Panc1 (cell line): ENCODE data around the gene TAF5L. TPM values are rescaled to one million over a fixed set of nuclear protein-coding genes. Genes with fewer than 3 reads are reported as not detected.

Experiments used
- ATAC-seq: fragments of 200-7000 bp; cut with Tn5 transposase; 2 replicates; pipeline ENCODE4 v1.9.1; 2020; ENCODE audit warnings: mild to moderate bottlenecking, moderate library complexity
- BruUV-seq: library from RNA; stranded (reverse); fragments of 400-500 nt; replicated peaks from 2 replicates; lab custom pipeline; 2021; lab: Mats Ljungman, UMichigan
- CTCF ChIA-PET: fragments of 300-600 bp; sonication (Branson Sonifier 250); formaldehyde crosslinking; loops from one replicate; lab custom pipeline; 2022; ENCODE audit warnings: antibody characterized with exemption; lab: Charles Lee
- POLR2A ChIA-PET: fragments of 300-600 bp; sonication (Branson Sonifier 250); formaldehyde crosslinking; loops from one replicate; lab custom pipeline; 2022; ENCODE audit warnings: antibody characterized with exemption; lab: Charles Lee
- DNase-seq: peaks from one replicate; pipeline ENCODE4 v3.0.0-alpha.2; 2010; ENCODE audit warnings: low read depth, low spot score
- H3K27ac ChIP-seq: 2 replicates; pipeline ENCODE4 v1.5.1; 2011; ENCODE audit warnings: mild to moderate bottlenecking, low read length, inconsistent platforms
- H3K27me3 ChIP-seq: fragments of 200-500 bp; sonication (Bioruptor generic); 2 replicates; pipeline ENCODE4 v1.6.0; 2014; ENCODE audit warnings: low read length, inconsistent platforms; ENCODE audit not compliant: control insufficient read depth, insufficient read depth
- H3K36me3 ChIP-seq: fragments of 200-500 bp; sonication (Bioruptor generic); 2 replicates; pipeline ENCODE4 v1.5.1; 2014; ENCODE audit warnings: inconsistent platforms, mild to moderate bottlenecking, low read length, moderate library complexity; ENCODE audit not compliant: control insufficient read depth, insufficient read depth
- H3K4me1 ChIP-seq: 2 replicates; pipeline ENCODE4 v1.5.1; 2011; ENCODE audit warnings: inconsistent platforms, mild to moderate bottlenecking, low read length, moderate library complexity; ENCODE audit not compliant: control insufficient read depth, insufficient read depth
- H3K4me3 ChIP-seq, 2 experiments: 2 replicates each; pipeline ENCODE4 v1.5.1; 2011 to 2012; ENCODE audit warnings: low read depth in 2 of 2, low read length in 2 of 2, mild to moderate bottlenecking in 2 of 2, inconsistent platforms in 1 of 2, moderate library complexity in 1 of 2
- H3K9me3 ChIP-seq: fragments of 200-500 bp; sonication (Bioruptor generic); 2 replicates; pipeline ENCODE4 v1.5.1; 2014; ENCODE audit warnings: low read depth, mild to moderate bottlenecking, inconsistent platforms, low read length, moderate library complexity; ENCODE audit not compliant: control insufficient read depth, insufficient read depth
- POLR2AphosphoS5 ChIP-seq: IDR thresholded peaks from 2 replicates; pipeline ENCODE4 v1.6.1; 2012; ENCODE audit warnings: mild to moderate bottlenecking, low read depth, low read length, moderate library complexity
- in situ Hi-C: cut with HindIII; loops from 2 replicates; pipeline ENCODE4 v1.10.0; 2016; ENCODE audit warnings: low sequenced_read_pairs, low pct_unique_long_range_greater_than_20kb
- intact Hi-C: fragments of 100-400 bp; cut with micrococcal nuclease; formaldehyde crosslinking; loops from one replicate; pipeline ENCODE4 v1.10.0; 2022; ENCODE audit not compliant: unreplicated experiment
- total RNA-seq: library from RNA; stranded (reverse); gene quantifications from one replicate; pipeline ENCODE4 v1.2.1, GENCODE V29; 2021; ENCODE audit not compliant: unreplicated experiment

The TAF5L gene
- total RNA-seq, 1 experiment from 2014 or later, result 23.8 TPM

GRCh38 chr1:229544587-229544986, 81.3 kb downstream of the TAF5L start:
- no TSS peak for BruUV-seq
- H3K36me3 ChIP-seq, result peaks cover 2% of the 10 kb centered on the region
- CTCF ChIA-PET, result no interaction called here
- H3K9me3 ChIP-seq, result no peaks in the 10 kb centered on the region
- TF ChIP-seq POLR2AphosphoS5, result no peak
- H3K27ac ChIP-seq, result no peak overlapping the region
- in situ Hi-C loops, result no loop called here
- H3K27me3 ChIP-seq, result no peaks in the 10 kb centered on the region
- H3K4me1 ChIP-seq, result no peaks in the 10 kb centered on the region
- H3K4me3 ChIP-seq, result no peak overlapping the region
- intact Hi-C loops, result no loop called here
- no peak for DNase-seq
- POLR2A ChIA-PET, result no interaction called here
- ATAC-seq, result no peak

Other genes with a start within 250 kb of the TAF5L start
- not detected for gene ACTA1, start 192.0 kb downstream of the TAF5L start, total RNA-seq
- 39.5 TPM for gene NUP133, start 117.8 kb downstream of the TAF5L start, total RNA-seq
- gene ABCB10, start 67.4 kb downstream of the TAF5L start, total RNA-seq, result 19.2 TPM
- 21.9 TPM for gene URB2, start 125 bp upstream of the TAF5L start, total RNA-seq